ACC112 (cell line): ENCODE results near the gene EHD4.

ENCODE experiments used
- H2AFZ ChIP-seq: fragments of 200-600 bp; sonication (generic); one replicate; pipeline ENCODE4 v1.6.0; 2017; ENCODE audit warnings: antibody characterized with exemption, low read length; ENCODE audit not compliant: unreplicated experiment
- H3K27ac ChIP-seq: fragments of 200-600 bp; sonication (generic); 2 replicates; pipeline ENCODE4 v1.5.1; 2014; ENCODE audit warnings: low read depth, mild to moderate bottlenecking, antibody characterized with exemption, low read length, moderate library complexity
- H3K27me3 ChIP-seq: fragments of 200-600 bp; sonication (generic); 2 replicates; pipeline ENCODE4 v1.6.1; 2014; ENCODE audit warnings: mild to moderate bottlenecking, antibody characterized with exemption, low read length, moderate library complexity, mixed read lengths; ENCODE audit not compliant: insufficient read depth
- H3K36me3 ChIP-seq: fragments of 200-600 bp; sonication (generic); 2 replicates; pipeline ENCODE4 v1.6.1; 2016; ENCODE audit warnings: mild to moderate bottlenecking, antibody characterized with exemption, low read length, moderate library complexity, mixed read lengths; ENCODE audit not compliant: insufficient read depth
- H3K4me1 ChIP-seq: fragments of 200-600 bp; sonication (generic); one replicate; pipeline ENCODE4 v1.6.1; 2016; ENCODE audit warnings: low read length, mixed read lengths; ENCODE audit not compliant: insufficient read depth, unreplicated experiment, control insufficient read depth
- H3K4me3 ChIP-seq: fragments of 200-600 bp; sonication (generic); 2 replicates; pipeline ENCODE4 v1.5.1; 2014; ENCODE audit warnings: mild to moderate bottlenecking, low read depth, low read length
- H3K79me2 ChIP-seq: fragments of 200-600 bp; sonication (generic); one replicate; pipeline ENCODE4 v1.6.0; 2016; ENCODE audit warnings: low read length; ENCODE audit not compliant: control insufficient read depth, unreplicated experiment, insufficient read depth

EHD4 gene

DNA sequence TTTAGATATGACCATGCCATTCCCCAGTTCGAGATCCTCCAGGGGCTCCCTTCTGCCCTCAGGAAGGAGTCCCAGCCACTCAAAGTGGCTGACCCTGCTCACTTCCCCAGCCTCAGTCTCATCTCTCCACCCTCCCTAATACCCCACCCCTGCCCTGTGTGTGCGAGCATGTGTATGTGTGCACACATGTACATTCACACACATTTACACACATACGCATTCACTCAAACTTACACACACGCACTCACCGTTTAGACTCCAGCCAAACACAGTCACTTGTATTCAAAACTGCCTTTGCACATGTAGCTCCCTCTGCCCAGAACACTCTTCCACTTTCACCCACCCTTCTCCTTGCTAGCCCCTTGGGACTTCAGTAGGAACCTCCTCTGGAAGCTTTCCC, 37.1 kb upstream of the EHD4 start:
- H3K36me3 ChIP-seq = no peaks in the 10 kb centered on the region
- no peak overlapping the region for H3K4me3 ChIP-seq
- H3K27me3 ChIP-seq = peaks cover 43% of the 10 kb centered on the region
- no peak overlapping the region for H3K27ac ChIP-seq
- H3K79me2 ChIP-seq = no peaks in the 10 kb centered on the region
- no peaks in the 10 kb centered on the region for H3K4me1 ChIP-seq
- H2AFZ ChIP-seq = no peak overlapping the region

DNA sequence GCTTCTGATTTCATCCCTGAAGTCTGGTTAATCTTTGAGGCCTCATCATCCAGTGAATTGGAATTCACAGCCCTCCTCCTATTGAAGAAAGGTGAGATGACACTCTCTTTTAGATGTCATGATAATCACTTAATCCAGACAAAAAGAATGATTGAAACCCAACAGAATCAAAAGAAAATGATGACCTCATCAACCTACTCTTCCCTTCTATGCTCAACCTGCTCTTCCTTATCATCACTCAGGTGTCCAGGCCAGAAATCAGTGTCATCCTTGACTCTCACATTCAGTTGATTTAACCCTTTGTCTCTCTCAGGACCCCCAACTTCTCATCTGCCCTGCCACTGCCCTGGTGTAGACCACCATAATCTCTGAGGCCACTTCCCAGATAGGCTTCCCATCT, 36.7 kb upstream of the EHD4 start:
- Histone ChIP-seq H3K4me3 (no peak overlapping the region), H3K36me3 (no peaks in the 10 kb centered on the region), H3K27me3 (peaks cover 45% of the 10 kb centered on the region), H3K27ac (no peak overlapping the region), H3K4me1 (no peaks in the 10 kb centered on the region), H3K79me2 (no peaks in the 10 kb centered on the region), H2AFZ (no peak overlapping the region)

DNA sequence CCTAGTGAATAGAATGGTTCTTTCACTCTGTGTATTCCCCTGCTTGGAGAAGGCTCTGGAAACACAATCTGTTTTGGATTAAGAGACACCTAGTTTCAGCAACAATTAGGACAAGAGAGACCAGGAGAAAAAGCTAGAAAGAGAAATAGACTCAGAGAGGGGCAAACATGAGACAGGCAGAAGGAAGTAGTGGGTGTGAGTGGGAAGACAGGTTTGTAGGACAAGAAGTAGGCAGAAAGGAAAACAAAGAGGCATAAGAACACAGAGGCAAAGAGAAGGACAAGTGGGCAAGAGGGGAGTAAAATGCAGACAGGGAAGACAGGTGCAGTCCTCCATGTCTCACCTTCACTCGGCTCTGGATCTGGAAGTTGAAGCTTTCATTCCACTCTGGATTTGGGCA, 35.0 kb upstream of the EHD4 start:
- H3K4me1 ChIP-seq = no peaks in the 10 kb centered on the region
- H3K27ac ChIP-seq = no peak overlapping the region
- no peaks in the 10 kb centered on the region for H3K36me3 ChIP-seq
- H2AFZ ChIP-seq = no peak overlapping the region
- H3K79me2 ChIP-seq = no peaks in the 10 kb centered on the region
- peaks cover 60% of the 10 kb centered on the region for H3K27me3 ChIP-seq
- no peak overlapping the region for H3K4me3 ChIP-seq

DNA sequence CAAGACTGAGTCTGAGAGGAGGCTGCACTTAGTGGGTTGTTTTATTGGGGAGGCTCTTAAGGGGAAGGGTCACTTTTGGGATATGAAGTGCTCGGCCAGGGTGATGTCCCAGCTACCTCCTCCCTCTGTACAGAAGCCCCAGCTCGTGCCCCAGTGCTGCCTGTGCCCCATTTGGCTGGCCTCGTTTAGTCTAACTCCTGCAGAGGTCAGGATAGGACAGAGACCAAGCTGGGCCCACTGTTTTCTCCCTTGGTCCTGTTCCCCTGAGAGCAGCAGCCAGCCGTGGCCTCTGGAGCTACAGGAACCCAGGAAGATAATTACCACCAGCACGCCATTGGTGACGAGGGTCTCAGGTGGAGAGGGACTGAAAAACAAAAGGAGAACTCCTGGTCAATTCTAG, 30.0 kb upstream of the EHD4 start:
- H3K27me3 ChIP-seq = peaks cover 71% of the 10 kb centered on the region
- no peak overlapping the region for H2AFZ ChIP-seq
- no peaks in the 10 kb centered on the region for H3K4me1 ChIP-seq
- no peak overlapping the region for H3K27ac ChIP-seq
- no peaks in the 10 kb centered on the region for H3K79me2 ChIP-seq
- H3K4me3 ChIP-seq = no peak overlapping the region
- H3K36me3 ChIP-seq = no peaks in the 10 kb centered on the region

DNA sequence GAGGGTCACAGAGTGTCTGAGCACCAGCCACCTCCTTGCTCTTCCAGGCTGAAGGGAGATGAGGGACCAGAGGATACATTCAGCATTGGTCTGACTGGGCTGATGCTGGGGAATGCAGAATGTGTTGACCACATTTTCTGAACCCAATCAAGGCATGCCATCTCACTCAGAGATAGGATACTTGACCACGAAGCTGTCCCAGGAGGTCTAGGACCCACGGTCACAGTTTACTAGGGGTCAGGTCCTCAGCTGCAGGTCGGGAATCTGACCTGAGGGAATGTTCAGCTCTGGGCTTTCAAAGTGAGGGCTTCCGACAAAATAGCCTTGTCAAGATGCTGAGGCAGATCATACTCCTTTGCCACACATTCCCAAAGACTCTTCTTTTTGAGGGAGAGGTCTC, 28.9 kb upstream of the EHD4 start:
- H3K4me3 ChIP-seq = no peak overlapping the region
- H2AFZ ChIP-seq = no peak overlapping the region
- no peaks in the 10 kb centered on the region for H3K36me3 ChIP-seq
- H3K4me1 ChIP-seq = no peaks in the 10 kb centered on the region
- peaks cover 60% of the 10 kb centered on the region for H3K27me3 ChIP-seq
- H3K79me2 ChIP-seq = no peaks in the 10 kb centered on the region
- H3K27ac ChIP-seq = no peak overlapping the region

DNA sequence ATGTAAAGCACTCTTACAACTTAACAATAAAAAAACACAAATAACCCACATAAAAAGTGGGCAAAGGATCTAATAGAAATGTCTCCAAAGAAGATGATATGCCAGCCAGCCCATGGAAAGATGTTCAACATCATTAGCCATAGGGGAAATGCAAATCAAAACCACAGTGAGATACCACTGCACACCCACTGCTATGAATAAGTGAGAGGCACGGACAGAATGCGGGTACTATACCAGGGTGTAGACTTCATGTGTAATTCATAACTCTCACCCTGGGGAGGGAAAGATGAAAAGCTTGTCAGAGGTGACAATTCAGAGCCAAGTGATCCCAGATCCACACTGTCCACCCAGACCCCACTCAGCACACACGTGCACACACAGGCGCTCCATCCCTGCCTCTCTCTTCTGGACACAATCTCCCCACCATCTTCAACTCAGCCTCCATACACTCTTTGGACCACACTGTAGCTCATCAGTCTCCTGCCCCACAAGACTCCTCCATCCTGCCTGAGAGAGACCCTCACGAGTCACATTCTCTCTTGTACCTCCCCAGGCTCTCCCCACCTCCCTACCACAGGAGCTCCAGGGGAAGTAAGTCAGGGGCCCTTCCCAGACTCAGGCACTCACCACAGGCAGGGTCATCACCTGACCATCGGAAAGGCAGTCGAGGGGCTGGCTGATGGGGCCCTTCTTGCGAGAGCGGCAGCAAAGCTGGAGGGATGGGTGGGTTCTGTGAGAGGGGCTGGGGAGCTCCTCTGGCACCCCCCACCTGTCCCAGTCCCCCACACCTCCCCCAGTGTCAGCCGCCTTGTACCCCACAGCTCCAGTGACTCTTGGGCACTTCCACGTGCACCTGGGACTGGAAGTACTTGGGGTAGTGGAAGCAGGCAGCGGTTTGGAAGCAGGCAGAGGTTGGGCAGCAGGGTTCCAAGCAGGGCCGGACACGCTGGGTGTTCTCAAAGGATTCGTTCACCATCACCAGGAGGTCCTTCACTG, 27.2 kb upstream of the EHD4 start:
- Histone ChIP-seq H3K27ac (no peak overlapping the region), H3K36me3 (no peaks in the 10 kb centered on the region), H3K4me1 (no peaks in the 10 kb centered on the region), H3K4me3 (no peak overlapping the region), H2AFZ (no peak overlapping the region), H3K27me3 (peaks cover 44% of the 10 kb centered on the region), H3K79me2 (no peaks in the 10 kb centered on the region)

DNA sequence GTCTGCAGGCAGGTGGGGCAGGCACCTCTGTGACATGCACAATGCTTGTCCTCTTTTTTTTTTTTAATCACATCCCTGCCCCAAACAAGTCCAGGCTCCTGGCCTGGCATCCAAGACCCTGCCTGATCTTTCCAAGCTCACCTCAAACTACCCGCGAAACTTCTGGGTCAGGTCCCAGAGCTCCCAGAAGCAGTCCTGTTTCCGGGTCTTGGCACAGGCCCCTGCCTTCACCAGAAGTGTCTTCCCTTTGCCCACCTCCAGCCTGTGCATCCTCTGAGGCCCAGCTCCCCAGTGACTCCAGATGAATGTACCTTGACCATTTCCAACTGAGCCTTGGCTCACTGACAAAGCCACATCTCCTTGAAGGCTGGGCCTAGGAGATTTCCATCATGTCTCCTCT, 25.5 kb upstream of the EHD4 start:
- Histone ChIP-seq H3K36me3 (no peaks in the 10 kb centered on the region), H3K4me3 (no peak overlapping the region), H2AFZ (no peak overlapping the region), H3K27me3 (peaks cover 30% of the 10 kb centered on the region), H3K4me1 (no peaks in the 10 kb centered on the region), H3K79me2 (no peaks in the 10 kb centered on the region), H3K27ac (no peak overlapping the region)

DNA sequence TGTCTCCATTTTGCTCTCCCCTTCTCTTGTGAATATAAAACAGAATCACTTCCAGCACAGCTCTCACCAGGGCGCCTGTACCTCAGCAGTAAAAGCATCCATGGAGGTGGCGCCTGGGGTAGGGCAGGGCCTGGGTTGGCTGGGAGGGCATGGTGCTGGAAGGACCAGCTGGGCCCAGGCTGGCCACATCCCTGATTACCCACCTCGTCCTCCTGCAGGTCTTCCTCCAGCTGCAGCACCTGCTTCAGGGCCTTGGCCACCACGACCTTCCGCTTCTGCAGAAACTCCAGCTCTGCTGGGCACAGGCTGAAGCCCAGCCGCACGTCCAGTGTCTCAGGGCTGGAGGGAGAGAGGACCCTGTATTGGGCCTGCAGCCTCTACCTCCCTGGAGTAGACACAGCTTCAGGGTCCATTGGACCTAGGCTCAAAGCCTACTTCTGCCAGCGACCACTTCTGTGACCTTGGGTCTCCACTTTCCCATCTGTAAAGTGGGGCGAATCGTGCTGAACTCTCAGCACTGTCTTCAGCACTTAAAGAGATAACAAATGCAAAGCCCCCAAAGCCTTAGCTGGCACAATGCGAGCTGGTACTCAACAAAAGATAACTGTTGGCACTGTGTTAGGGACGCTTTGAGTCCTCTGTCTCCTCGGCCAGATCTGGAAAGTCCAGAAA, 24.7 kb upstream of the EHD4 start:
- peaks cover 25% of the 10 kb centered on the region for H3K27me3 ChIP-seq
- H3K4me3 ChIP-seq = no peak overlapping the region
- no peak overlapping the region for H2AFZ ChIP-seq
- no peaks in the 10 kb centered on the region for H3K79me2 ChIP-seq
- H3K36me3 ChIP-seq = no peaks in the 10 kb centered on the region
- H3K4me1 ChIP-seq = no peaks in the 10 kb centered on the region
- no peak overlapping the region for H3K27ac ChIP-seq

DNA sequence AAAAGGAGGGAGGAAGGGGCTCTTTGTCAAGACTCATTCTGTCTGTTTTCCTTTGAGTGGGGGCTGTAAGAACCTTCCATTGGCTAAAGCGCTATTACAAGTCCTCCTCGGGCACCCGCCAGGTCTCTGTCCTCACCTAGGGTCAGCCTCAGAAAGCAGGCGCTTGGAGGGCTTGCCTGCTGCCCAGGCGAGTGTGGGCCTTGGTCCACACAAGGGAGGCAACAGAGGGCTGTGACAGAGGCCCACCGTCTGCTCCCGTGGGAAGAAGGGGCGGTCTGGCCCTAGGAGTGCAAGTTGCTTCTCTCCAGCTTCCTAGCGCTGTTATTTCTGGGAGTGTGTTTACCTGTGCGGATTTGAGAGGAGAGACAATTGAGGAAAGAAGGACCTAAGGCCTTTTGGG, 24.0 kb upstream of the EHD4 start:
- Histone ChIP-seq H3K79me2 (no peaks in the 10 kb centered on the region), H3K36me3 (no peaks in the 10 kb centered on the region), H3K27ac (no peak overlapping the region), H2AFZ (no peak overlapping the region), H3K4me1 (no peaks in the 10 kb centered on the region), H3K4me3 (no peak overlapping the region), H3K27me3 (peaks cover 22% of the 10 kb centered on the region)

DNA sequence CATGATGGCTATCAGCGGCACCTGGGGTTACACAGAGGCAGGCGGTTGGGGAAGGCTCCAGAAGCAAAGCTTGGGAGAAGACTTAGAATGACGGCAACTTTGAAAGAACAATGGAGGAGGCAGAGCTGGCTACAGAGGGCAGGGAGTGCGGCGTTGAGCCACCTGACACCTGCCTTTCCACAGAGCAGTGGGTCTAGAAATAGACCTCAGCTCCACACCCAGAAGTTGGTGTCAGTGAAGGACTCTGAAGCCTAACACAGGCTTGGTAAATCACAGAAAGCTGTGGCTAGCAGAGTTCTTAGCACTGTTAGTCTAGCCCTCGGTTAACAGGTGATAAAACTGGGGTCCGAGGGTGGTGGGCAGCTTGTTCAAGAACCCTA, 23.1 kb upstream of the EHD4 start:
- Histone ChIP-seq H3K4me1 (no peaks in the 10 kb centered on the region), H3K27me3 (peaks cover 13% of the 10 kb centered on the region), H2AFZ (no peak overlapping the region), H3K79me2 (no peaks in the 10 kb centered on the region), H3K4me3 (no peak overlapping the region), H3K36me3 (no peaks in the 10 kb centered on the region), H3K27ac (no peak overlapping the region)
